ENCODE measurements around the gene HOXA4.
A peak's percentile ranks its signal among the peaks of the same experiment; 100 is the strongest.

Gene HOXA4

GRCh38 chr7:27157702-27158431 is 27.3 kb upstream of the HOXA4 start:
- DNase-seq (ENCODE audit: low read depth), result no peak

- DNase-seq (ENCODE audit: low read depth), result no peak
Observed at GRCh38 chr7:27156916-27157701, 26.6 kb upstream of the HOXA4 start.

GRCh38 chr7:27156508-27156898 is 25.9 kb upstream of the HOXA4 start, which contains the start of gene HOXA7:
Gene HOXA7 (minus strand): TSS chr7:27156675. CDS start chr7:27156545, 130 bp downstream.
- no peak for DNase-seq (ENCODE audit: low read depth)

GRCh38 chr7:27155816-27156507 is 25.4 kb upstream of the HOXA4 start:
- no peak for DNase-seq (ENCODE audit: low read depth)

- no peak for DNase-seq (ENCODE audit: low read depth)
Observed at GRCh38 chr7:27154901-27155815, 24.6 kb upstream of the HOXA4 start.

- DNase-seq (ENCODE audit: low read depth), result no peak
Observed at GRCh38 chr7:27154369-27154768, 23.8 kb upstream of the HOXA4 start.

GRCh38 chr7:27153526-27153925 is 23.0 kb upstream of the HOXA4 start:
- no peak for DNase-seq (ENCODE audit: low read depth)

GRCh38 chr7:27152816-27153442 is 22.4 kb upstream of the HOXA4 start:
- DNase-seq (ENCODE audit: low read depth), result no peak

- no peak for DNase-seq (ENCODE audit: low read depth)
Observed at GRCh38 chr7:27151931-27152815, 21.6 kb upstream of the HOXA4 start, which contains the start of gene HOXA3. Gene HOXA3 (minus strand): TSS chr7:27152583. CDS start chr7:27110640, 41,943 bp downstream.

- DNase-seq (ENCODE audit: low read depth), result no peak
Observed at GRCh38 chr7:27151341-27151930, 20.9 kb upstream of the HOXA4 start.

GRCh38 chr7:27150568-27151340 is 20.2 kb upstream of the HOXA4 start:
- peak; percentile 36 for DNase-seq (ENCODE audit: low read depth)

- DNase-seq (ENCODE audit: low read depth), result no peak
Observed at GRCh38 chr7:27149842-27150567, 19.4 kb upstream of the HOXA4 start.

GRCh38 chr7:27148756-27149641 is 18.4 kb upstream of the HOXA4 start:
- no peak for DNase-seq (ENCODE audit: low read depth)

- no peak for DNase-seq (ENCODE audit: low read depth)
Observed at GRCh38 chr7:27148031-27148755, 17.6 kb upstream of the HOXA4 start.

GRCh38 chr7:27147199-27148030 is 16.9 kb upstream of the HOXA4 start, which contains the start of gene HOXA6:
Gene HOXA6 (minus strand): TSS chr7:27147774. CDS start chr7:27147749, 25 bp downstream.
- no peak for DNase-seq (ENCODE audit: low read depth)
